ENCODE measurements around the gene ZNF526.

GRCh38 chr19:42274065-42274682 is 54.1 kb downstream of the ZNF526 start:
- TF ChIP-seq ZNF16 (tag by site-specific recombination; IDR thresholded peaks at IDR 0.05; ENCODE audit: low read depth), result no peak
- no peak for TF ChIP-seq GLIS1 (tag by site-specific recombination; IDR thresholded peaks at IDR 0.05)
- no peak for TF ChIP-seq ELK4 (IDR thresholded peaks at IDR 0.05; ENCODE audit: borderline replicate concordance, low read depth, low read length)
- no peak for TF ChIP-seq ZNF292 (tag by site-specific recombination; IDR thresholded peaks at IDR 0.05; ENCODE audit: borderline replicate concordance, low read depth)
- TF ChIP-seq ZNF660 (tag by site-specific recombination; IDR thresholded peaks at IDR 0.05), result no peak
- TF ChIP-seq CTCF (tag by site-specific recombination; IDR thresholded peaks at IDR 0.05), result no peak
- no peak for TF ChIP-seq ZNF140 (tag by site-specific recombination; IDR thresholded peaks at IDR 0.05)
- TF ChIP-seq ZNF785 (tag by site-specific recombination; IDR thresholded peaks at IDR 0.05), result no peak
- no peak for TF ChIP-seq MEIS1 (CRISPR knock-in tag; IDR thresholded peaks at IDR 0.05; ENCODE audit: borderline replicate concordance)
- TF ChIP-seq ZNF280D (tag by site-specific recombination; IDR thresholded peaks at IDR 0.05), result no peak
- TF ChIP-seq ZBTB44 (tag by site-specific recombination; IDR thresholded peaks at IDR 0.05), result no peak
- TF ChIP-seq ZNF248 (tag by site-specific recombination; IDR thresholded peaks at IDR 0.05), result no peak
- no peak for TF ChIP-seq TRIM28 (IDR thresholded peaks at IDR 0.05; ENCODE audit: borderline replicate concordance, low read length)
- TF ChIP-seq ZNF747 (tag by site-specific recombination; IDR thresholded peaks at IDR 0.05), result no peak

All from HEK293 (cell line).